Measurements from ENCODE around the gene HTR7. TPM values are rescaled to one million over a fixed set of nuclear protein-coding genes. Genes with fewer than 3 reads are reported as not detected.
A peak's percentile ranks its signal among the peaks of the same experiment; 100 is the strongest.

Gene HTR7
- total RNA-seq, 1 donor, result 9.8 TPM

DNA sequence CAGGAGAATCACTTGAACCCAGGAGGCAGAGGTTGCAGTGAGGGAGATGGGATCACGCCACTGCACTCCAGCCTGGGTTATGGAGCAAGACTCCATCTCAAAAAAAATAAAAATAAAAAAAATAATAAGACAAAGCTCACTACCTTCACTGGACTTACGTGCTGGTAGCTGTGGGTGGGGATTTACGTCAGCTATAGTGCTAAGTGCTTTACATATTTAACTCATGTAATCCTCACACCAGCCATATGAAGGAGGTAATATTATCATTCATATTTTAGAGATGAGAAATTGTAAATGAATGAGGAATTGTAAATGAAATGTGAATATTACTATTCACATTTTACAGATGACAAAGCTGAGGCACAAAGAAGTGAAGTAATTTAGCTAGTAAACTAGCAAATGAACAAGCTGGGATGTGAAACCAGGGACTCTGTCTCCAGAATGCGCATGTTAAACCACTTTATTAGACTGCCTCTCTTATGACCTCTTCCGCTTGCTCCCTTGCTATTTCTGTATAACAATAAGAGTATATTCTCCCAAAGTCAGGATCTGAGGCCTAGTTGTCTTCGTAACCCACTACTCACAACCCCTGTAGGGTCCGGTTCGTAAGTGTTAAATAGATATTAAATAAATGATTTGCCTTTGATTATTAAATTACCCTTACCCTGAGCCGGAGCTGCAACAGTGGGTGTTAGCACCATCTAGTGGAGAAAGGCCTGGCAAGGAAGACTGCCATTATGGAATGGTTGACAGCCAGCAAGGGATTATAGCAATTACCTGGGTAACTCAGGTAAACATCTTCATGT is 70.2 kb downstream of the HTR7 start:
- Histone ChIP-seq H3K4me3 (ENCODE audit: insufficient read depth, low read length) (no peak overlapping the region), H3K79me2 (ENCODE audit: insufficient read depth, low read length) (no peaks in the 10 kb centered on the region), H3K36me3 (ENCODE audit: insufficient read depth, low read length) (no peaks in the 10 kb centered on the region), H2AFZ (ENCODE audit: low read length) (no peak overlapping the region), H3K4me1 (ENCODE audit: insufficient read depth, low read length) (no peaks in the 10 kb centered on the region), H3K4me2 (ENCODE audit: insufficient read depth, low read length) (no peak overlapping the region), H3K27me3 (ENCODE audit: insufficient read depth, low read length) (no peaks in the 10 kb centered on the region), H3K9me3 (ENCODE audit: low read depth, low read length) (no peaks in the 10 kb centered on the region), H4K20me1 (ENCODE audit: insufficient read depth, low read length) (no peaks in the 10 kb centered on the region), H3K27ac (ENCODE audit: low read depth, low read length) (no peak overlapping the region)
- TF ChIP-seq, protein P1, sequence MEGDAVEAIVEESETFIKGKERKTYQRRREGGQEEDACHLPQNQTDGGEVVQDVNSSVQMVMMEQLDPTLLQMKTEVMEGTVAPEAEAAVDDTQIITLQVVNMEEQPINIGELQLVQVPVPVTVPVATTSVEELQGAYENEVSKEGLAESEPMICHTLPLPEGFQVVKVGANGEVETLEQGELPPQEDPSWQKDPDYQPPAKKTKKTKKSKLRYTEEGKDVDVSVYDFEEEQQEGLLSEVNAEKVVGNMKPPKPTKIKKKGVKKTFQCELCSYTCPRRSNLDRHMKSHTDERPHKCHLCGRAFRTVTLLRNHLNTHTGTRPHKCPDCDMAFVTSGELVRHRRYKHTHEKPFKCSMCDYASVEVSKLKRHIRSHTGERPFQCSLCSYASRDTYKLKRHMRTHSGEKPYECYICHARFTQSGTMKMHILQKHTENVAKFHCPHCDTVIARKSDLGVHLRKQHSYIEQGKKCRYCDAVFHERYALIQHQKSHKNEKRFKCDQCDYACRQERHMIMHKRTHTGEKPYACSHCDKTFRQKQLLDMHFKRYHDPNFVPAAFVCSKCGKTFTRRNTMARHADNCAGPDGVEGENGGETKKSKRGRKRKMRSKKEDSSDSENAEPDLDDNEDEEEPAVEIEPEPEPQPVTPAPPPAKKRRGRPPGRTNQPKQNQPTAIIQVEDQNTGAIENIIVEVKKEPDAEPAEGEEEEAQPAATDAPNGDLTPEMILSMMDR (IDR thresholded peaks at IDR 0.05; ENCODE audit: extremely low read depth, low read depth, low read length), result peak; percentile 95
- DNase-seq (ENCODE audit: insufficient read length, low spot score, missing footprints), result peak; percentile 46

DNA sequence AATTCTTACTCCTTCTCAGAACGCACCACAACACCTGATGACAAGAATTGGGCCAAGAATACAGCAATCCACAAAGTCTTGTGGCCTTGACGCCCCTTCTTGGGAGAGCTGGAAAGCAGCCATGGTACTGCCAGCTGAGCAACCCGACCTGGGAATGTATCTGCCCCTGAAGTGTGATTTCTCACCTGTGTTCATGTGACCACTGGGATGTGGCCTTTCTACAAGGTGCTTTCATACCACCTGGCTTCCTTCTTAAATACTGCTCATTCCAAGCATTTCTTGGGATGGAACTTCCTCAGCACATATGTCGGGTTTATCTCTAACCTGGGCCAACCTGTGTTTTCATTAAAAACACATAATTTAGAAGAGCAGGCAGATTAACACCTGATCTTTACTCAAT is 72.1 kb downstream of the HTR7 start:
- no peak overlapping the region for H3K4me3 ChIP-seq (ENCODE audit: insufficient read depth, low read length)
- TF ChIP-seq, protein P1 (IDR thresholded peaks at IDR 0.05; ENCODE audit: extremely low read depth, low read depth, low read length), result no peak
- H2AFZ ChIP-seq (ENCODE audit: low read length), result no peak overlapping the region
- H3K27me3 ChIP-seq (ENCODE audit: insufficient read depth, low read length), result no peaks in the 10 kb centered on the region
- H3K79me2 ChIP-seq (ENCODE audit: insufficient read depth, low read length), result no peaks in the 10 kb centered on the region
- H3K9me3 ChIP-seq (ENCODE audit: low read depth, low read length), result no peaks in the 10 kb centered on the region
- no peaks in the 10 kb centered on the region for H3K36me3 ChIP-seq (ENCODE audit: insufficient read depth, low read length)
- H3K27ac ChIP-seq (ENCODE audit: low read depth, low read length), result no peak overlapping the region
- no peaks in the 10 kb centered on the region for H3K4me1 ChIP-seq (ENCODE audit: insufficient read depth, low read length)
- no peaks in the 10 kb centered on the region for H4K20me1 ChIP-seq (ENCODE audit: insufficient read depth, low read length)
- DNase-seq (ENCODE audit: insufficient read length, low spot score, missing footprints), result no peak
- no peak overlapping the region for H3K4me2 ChIP-seq (ENCODE audit: insufficient read depth, low read length)

- Histone ChIP-seq H3K79me2 (ENCODE audit: insufficient read depth, low read length) (no peaks in the 10 kb centered on the region), H4K20me1 (ENCODE audit: insufficient read depth, low read length) (no peaks in the 10 kb centered on the region), H3K9me3 (ENCODE audit: low read depth, low read length) (no peaks in the 10 kb centered on the region), H3K4me3 (ENCODE audit: insufficient read depth, low read length) (no peak overlapping the region), H2AFZ (ENCODE audit: low read length) (no peak overlapping the region), H3K27ac (ENCODE audit: low read depth, low read length) (no peak overlapping the region), H3K4me2 (ENCODE audit: insufficient read depth, low read length) (no peak overlapping the region), H3K4me1 (ENCODE audit: insufficient read depth, low read length) (no peaks in the 10 kb centered on the region), H3K27me3 (ENCODE audit: insufficient read depth, low read length) (no peaks in the 10 kb centered on the region), H3K36me3 (ENCODE audit: insufficient read depth, low read length) (no peaks in the 10 kb centered on the region)
- TF ChIP-seq, protein P1 (IDR thresholded peaks at IDR 0.05; ENCODE audit: extremely low read depth, low read depth, low read length), result no peak
- no peak for DNase-seq (ENCODE audit: insufficient read length, low spot score, missing footprints)
These were observed 73.1 kb downstream of the HTR7 start for GRCh38 chr10:90784771-90785170.

DNA sequence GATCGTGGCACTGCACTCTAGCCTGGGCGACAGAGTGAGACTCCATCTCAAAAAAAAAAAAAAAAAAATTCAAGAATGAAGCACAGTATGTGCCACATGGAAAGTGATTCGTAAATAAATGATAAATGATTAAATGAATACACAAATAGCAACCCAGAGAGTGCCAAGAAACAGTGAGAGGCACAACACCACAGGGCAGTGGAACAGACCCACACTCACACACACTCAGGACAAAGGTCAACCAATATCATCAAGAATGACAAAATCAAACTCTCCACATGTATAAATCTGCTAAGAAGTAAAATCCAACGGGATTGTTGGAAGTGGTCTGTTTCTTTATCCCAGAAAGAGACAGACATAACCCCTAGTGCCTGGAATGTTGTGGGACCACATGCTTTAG is 77.4 kb downstream of the HTR7 start:
- peaks cover 4% of the 10 kb centered on the region for H3K4me1 ChIP-seq (ENCODE audit: insufficient read depth, low read length)
- H3K4me2 ChIP-seq (ENCODE audit: insufficient read depth, low read length), result no peak overlapping the region
- no peak overlapping the region for H2AFZ ChIP-seq (ENCODE audit: low read length)
- DNase-seq (ENCODE audit: insufficient read length, low spot score, missing footprints), result no peak
- TF ChIP-seq, protein P1 (IDR thresholded peaks at IDR 0.05; ENCODE audit: extremely low read depth, low read depth, low read length), result no peak
- H3K36me3 ChIP-seq (ENCODE audit: insufficient read depth, low read length), result no peaks in the 10 kb centered on the region
- no peaks in the 10 kb centered on the region for H3K27me3 ChIP-seq (ENCODE audit: insufficient read depth, low read length)
- H3K27ac ChIP-seq (ENCODE audit: low read depth, low read length), result no peak overlapping the region
- no peaks in the 10 kb centered on the region for H3K9me3 ChIP-seq (ENCODE audit: low read depth, low read length)
- no peaks in the 10 kb centered on the region for H4K20me1 ChIP-seq (ENCODE audit: insufficient read depth, low read length)
- H3K79me2 ChIP-seq (ENCODE audit: insufficient read depth, low read length), result no peaks in the 10 kb centered on the region
- no peak overlapping the region for H3K4me3 ChIP-seq (ENCODE audit: insufficient read depth, low read length)
